ENCODE data around the gene PHIP. TPM values are rescaled to one million over a fixed set of nuclear protein-coding genes. Genes with fewer than 3 reads are reported as not detected.

The PHIP gene
- total and polyA plus RNA-seq, 2 donors from 2014 or later: 4.8 to 30.6 TPM

DNA sequence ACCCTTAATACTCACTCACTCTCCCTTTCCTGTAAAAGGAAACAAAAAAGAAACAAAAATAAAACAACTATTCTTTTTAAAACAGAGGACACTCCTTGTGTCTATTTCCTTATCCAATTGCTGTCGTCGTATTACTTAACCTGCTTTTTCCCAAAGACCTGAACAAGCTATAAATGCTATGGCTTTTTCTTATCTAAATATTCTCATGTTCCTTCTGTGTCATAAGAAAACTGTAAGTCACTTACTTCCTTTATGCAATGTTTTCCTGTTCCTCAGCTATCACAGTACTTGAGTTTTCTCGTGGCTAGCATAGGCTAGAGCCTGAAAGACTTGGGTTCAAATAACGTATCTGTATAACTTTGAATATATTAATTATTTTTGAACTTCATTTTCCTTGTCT is 111.5 kb downstream of the PHIP start:
- Histone ChIP-seq H3K4me1 (ENCODE audit: control insufficient read depth in 2 of 3, insufficient read depth in 2 of 3, low read depth in 1 of 3, low read length in 3 of 3) (no peaks in the 10 kb centered on the region), H3K36me3 (ENCODE audit: control insufficient read depth in 2 of 3, insufficient read depth in 3 of 3, low read length in 3 of 3) (peaks cover 11 to 42% (median 19%) of the 10 kb centered on the region in 3 donors), H3K27me3 (ENCODE audit: control insufficient read depth, insufficient read depth, low read length) (no peaks in the 10 kb centered on the region), H3K9ac (ENCODE audit: low read length in 3 of 3) (no peak overlapping the region), H3K4me3 (ENCODE audit: low read length in 3 of 3) (no peak overlapping the region), H3K27ac (ENCODE audit: low read depth in 2 of 2, low read length in 2 of 2) (no peak overlapping the region), H3K9me3 (ENCODE audit: control insufficient read depth in 2 of 3, insufficient read depth in 1 of 3, low read length in 3 of 3) (no peaks in the 10 kb centered on the region)
- DNase-seq (no peak), FAIRE-seq (no peak)
- TF ChIP-seq, protein P1, sequence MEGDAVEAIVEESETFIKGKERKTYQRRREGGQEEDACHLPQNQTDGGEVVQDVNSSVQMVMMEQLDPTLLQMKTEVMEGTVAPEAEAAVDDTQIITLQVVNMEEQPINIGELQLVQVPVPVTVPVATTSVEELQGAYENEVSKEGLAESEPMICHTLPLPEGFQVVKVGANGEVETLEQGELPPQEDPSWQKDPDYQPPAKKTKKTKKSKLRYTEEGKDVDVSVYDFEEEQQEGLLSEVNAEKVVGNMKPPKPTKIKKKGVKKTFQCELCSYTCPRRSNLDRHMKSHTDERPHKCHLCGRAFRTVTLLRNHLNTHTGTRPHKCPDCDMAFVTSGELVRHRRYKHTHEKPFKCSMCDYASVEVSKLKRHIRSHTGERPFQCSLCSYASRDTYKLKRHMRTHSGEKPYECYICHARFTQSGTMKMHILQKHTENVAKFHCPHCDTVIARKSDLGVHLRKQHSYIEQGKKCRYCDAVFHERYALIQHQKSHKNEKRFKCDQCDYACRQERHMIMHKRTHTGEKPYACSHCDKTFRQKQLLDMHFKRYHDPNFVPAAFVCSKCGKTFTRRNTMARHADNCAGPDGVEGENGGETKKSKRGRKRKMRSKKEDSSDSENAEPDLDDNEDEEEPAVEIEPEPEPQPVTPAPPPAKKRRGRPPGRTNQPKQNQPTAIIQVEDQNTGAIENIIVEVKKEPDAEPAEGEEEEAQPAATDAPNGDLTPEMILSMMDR (IDR thresholded peaks at IDR 0.05; ENCODE audit: borderline replicate concordance, extremely low read depth, insufficient read depth): no peak
- intact Hi-C loops (cut with DNase I): no loop called here

DNA sequence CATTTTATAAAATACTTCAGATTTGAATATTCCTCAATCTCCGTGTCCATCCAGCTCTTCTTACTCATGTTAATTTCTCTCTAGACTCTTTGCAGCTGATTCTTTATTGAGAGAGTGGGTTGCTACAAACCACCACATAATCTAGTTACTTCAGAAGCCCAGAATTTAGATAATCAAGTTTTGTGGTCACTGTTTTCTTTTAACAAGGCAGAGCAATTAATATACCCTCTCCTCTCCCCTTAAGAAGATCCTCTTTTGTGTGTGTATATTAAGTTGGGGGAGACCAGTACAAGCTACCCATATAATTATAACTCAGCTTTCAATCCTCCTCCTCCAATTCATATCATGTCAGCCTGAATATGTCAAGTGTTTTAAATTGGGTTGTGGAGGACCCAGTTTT is 115.6 kb downstream of the PHIP start:
- Histone ChIP-seq H3K27me3 (ENCODE audit: control insufficient read depth, insufficient read depth, low read length) (no peaks in the 10 kb centered on the region), H3K9me3 (ENCODE audit: control insufficient read depth in 2 of 3, insufficient read depth in 1 of 3, low read length in 3 of 3) (no peaks in the 10 kb centered on the region), H3K9ac (ENCODE audit: low read length in 3 of 3) (no peak overlapping the region), H3K4me1 (ENCODE audit: control insufficient read depth in 2 of 3, insufficient read depth in 2 of 3, low read depth in 1 of 3, low read length in 3 of 3) (no peaks in the 10 kb centered on the region), H3K36me3 (ENCODE audit: control insufficient read depth in 2 of 3, insufficient read depth in 3 of 3, low read length in 3 of 3) (peaks cover 9 to 37% (median 19%) of the 10 kb centered on the region in 3 donors), H3K27ac (ENCODE audit: low read depth in 2 of 2, low read length in 2 of 2) (no peak overlapping the region), H3K4me3 (ENCODE audit: low read length in 3 of 3) (no peak overlapping the region)
- DNase-seq (no peak), FAIRE-seq (no peak)
- TF ChIP-seq, protein P1 (IDR thresholded peaks at IDR 0.05; ENCODE audit: borderline replicate concordance, extremely low read depth, insufficient read depth): no peak
- intact Hi-C loops (cut with DNase I): no loop called here

DNA sequence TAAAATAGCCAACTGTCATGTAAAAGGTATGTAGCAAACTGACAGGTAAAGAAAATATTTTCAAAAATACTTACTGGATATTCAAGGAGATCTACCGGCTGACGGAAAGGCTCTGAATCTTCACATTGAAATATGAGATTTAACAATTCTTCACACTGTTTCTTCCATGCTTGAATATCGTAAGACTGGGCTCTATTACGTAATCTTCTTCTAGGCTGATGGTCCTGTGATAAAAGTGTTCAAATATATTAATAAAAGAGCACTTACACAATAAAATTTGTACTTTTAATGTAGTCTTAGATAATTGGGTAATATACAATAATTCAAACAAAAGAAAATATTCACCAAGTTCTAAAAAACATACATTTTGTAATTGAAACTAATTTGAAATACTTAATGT is 123.3 kb downstream of the PHIP start:
- Histone ChIP-seq H3K36me3 (ENCODE audit: control insufficient read depth in 2 of 3, insufficient read depth in 3 of 3, low read length in 3 of 3) (peaks cover 5 to 28% (median 9%) of the 10 kb centered on the region in 3 donors), H3K27me3 (ENCODE audit: control insufficient read depth, insufficient read depth, low read length) (no peaks in the 10 kb centered on the region)

More for the DNA sequence above, 123.3 kb downstream of the PHIP start:
- TF ChIP-seq, protein P1 (IDR thresholded peaks at IDR 0.05; ENCODE audit: borderline replicate concordance, extremely low read depth, insufficient read depth): no peak
- FAIRE-seq: peak; percentile 13
- intact Hi-C loops (cut with DNase I): no loop called here
- Histone ChIP-seq H3K9ac (ENCODE audit: low read length in 3 of 3) (no peak overlapping the region), H3K9me3 (ENCODE audit: control insufficient read depth in 2 of 3, insufficient read depth in 1 of 3, low read length in 3 of 3) (no peaks in the 10 kb centered on the region), H3K4me3 (ENCODE audit: low read length in 3 of 3) (no peak overlapping the region), H3K4me1 (ENCODE audit: control insufficient read depth in 2 of 3, insufficient read depth in 2 of 3, low read depth in 1 of 3, low read length in 3 of 3) (no peaks in the 10 kb centered on the region), H3K27ac (ENCODE audit: low read depth in 2 of 2, low read length in 2 of 2) (no peak overlapping the region)
- DNase-seq: no peak
